GM21390 (cell line): Measurements from ENCODE around the gene BMPR1B.

ENCODE experiments used
- ATAC-seq: cut with Tn5 transposase; IDR thresholded peaks from one replicate; pipeline ENCODE4 v1.9.1; 2021; ENCODE audit not compliant: unreplicated experiment

The BMPR1B gene

GRCh38 chr4:94757192-94758140, at the start of gene BMPR1B:
BMPR1B (plus strand) TSS chr4:94757955; CDS start chr4:95104425, 346,470 bp downstream.
- peak; percentile 37 for ATAC-seq

GRCh38 chr4:94711635-94712034, 46.1 kb upstream of the BMPR1B start:
- no peak for ATAC-seq

- no peak for ATAC-seq
Observed at GRCh38 chr4:94714365-94715160, 43.2 kb upstream of the BMPR1B start.

GRCh38 chr4:94715726-94716125, 42.0 kb upstream of the BMPR1B start:
- ATAC-seq: no peak

GRCh38 chr4:94721310-94721709, 36.4 kb upstream of the BMPR1B start:
- no peak for ATAC-seq

- no peak for ATAC-seq
Observed at GRCh38 chr4:94722270-94722669, 35.5 kb upstream of the BMPR1B start.

GRCh38 chr4:94722748-94723147, 35.0 kb upstream of the BMPR1B start:
- ATAC-seq: no peak

- no peak for ATAC-seq
Observed at GRCh38 chr4:94724016-94724790, 33.6 kb upstream of the BMPR1B start.

- ATAC-seq: no peak
Observed at GRCh38 chr4:94726524-94727123, 31.1 kb upstream of the BMPR1B start.

- no peak for ATAC-seq
Observed at GRCh38 chr4:94728056-94728766, 29.5 kb upstream of the BMPR1B start.

- ATAC-seq: no peak
Observed at GRCh38 chr4:94732358-94732698, 25.4 kb upstream of the BMPR1B start.

GRCh38 chr4:94739741-94740140, 18.0 kb upstream of the BMPR1B start:
- no peak for ATAC-seq

GRCh38 chr4:94741304-94741703, 16.5 kb upstream of the BMPR1B start:
- no peak for ATAC-seq

GRCh38 chr4:94743838-94744237, 13.9 kb upstream of the BMPR1B start:
- no peak for ATAC-seq

- no peak for ATAC-seq
Observed at GRCh38 chr4:94744850-94745249, 12.9 kb upstream of the BMPR1B start.

- no peak for ATAC-seq
Observed at GRCh38 chr4:94746746-94747145, 11.0 kb upstream of the BMPR1B start.

- peak; percentile 38 for ATAC-seq
Observed at GRCh38 chr4:94758141-94758699, 465 bp downstream of the BMPR1B start.

GRCh38 chr4:94758700-94759399, 1.1 kb downstream of the BMPR1B start:
- ATAC-seq: no peak

- ATAC-seq: no peak
Observed at GRCh38 chr4:94759767-94760211, 2.0 kb downstream of the BMPR1B start.
